Activated CD4-positive, alpha-beta T cell treated with anti-CD3 and anti-CD28 coated beads, Interleukin-10, Interleukin-2, amounts not matched to agents 100 ng/mL and 50 ng/mL, durations not matched to agents 16 hours and 8 hours (primary cell): ENCODE measurements around the gene TSPAN13.

ENCODE experiments used
- DNase-seq: peaks from one replicate; pipeline ENCODE4 v3.0.0-alpha.2; 2020

Gene TSPAN13

GRCh38 chr7:16753102-16753931 lies at the start of gene TSPAN13:
Gene TSPAN13, plus strand, starts transcription at chr7:16753755. Its CDS starts 213 bp downstream, at chr7:16753968.
- peak; percentile 83 for DNase-seq

- no peak for DNase-seq
These were observed 45.0 kb upstream of the TSPAN13 start for GRCh38 chr7:16708511-16708910.

- peak; percentile 36 for DNase-seq
These were observed 44.6 kb upstream of the TSPAN13 start for GRCh38 chr7:16708980-16709379.

GRCh38 chr7:16710651-16711050 lies 42.9 kb upstream of the TSPAN13 start:
- no peak for DNase-seq

- DNase-seq: peak; percentile 68
These were observed 41.8 kb upstream of the TSPAN13 start for GRCh38 chr7:16711730-16712129.

GRCh38 chr7:16712916-16713315 lies 40.6 kb upstream of the TSPAN13 start:
- peak; percentile 44 for DNase-seq

GRCh38 chr7:16715928-16716327 lies 37.6 kb upstream of the TSPAN13 start:
- no peak for DNase-seq

GRCh38 chr7:16718111-16718656 lies 35.4 kb upstream of the TSPAN13 start:
- no peak for DNase-seq

- no peak for DNase-seq
These were observed 33.9 kb upstream of the TSPAN13 start for GRCh38 chr7:16719699-16720098.

- DNase-seq: no peak
These were observed 32.0 kb upstream of the TSPAN13 start for GRCh38 chr7:16721541-16721940.

GRCh38 chr7:16724344-16724743 lies 29.2 kb upstream of the TSPAN13 start:
- no peak for DNase-seq

- DNase-seq: no peak
These were observed 27.4 kb upstream of the TSPAN13 start for GRCh38 chr7:16726189-16726588.

GRCh38 chr7:16727736-16728135 lies 25.8 kb upstream of the TSPAN13 start:
- no peak for DNase-seq

- no peak for DNase-seq
These were observed 24.7 kb upstream of the TSPAN13 start for GRCh38 chr7:16728811-16729210.

- no peak for DNase-seq
These were observed 24.0 kb upstream of the TSPAN13 start for GRCh38 chr7:16729541-16729940.

GRCh38 chr7:16730937-16731336 lies 22.6 kb upstream of the TSPAN13 start:
- no peak for DNase-seq

- no peak for DNase-seq
These were observed 20.7 kb upstream of the TSPAN13 start for GRCh38 chr7:16732828-16733227.

- no peak for DNase-seq
These were observed 19.3 kb upstream of the TSPAN13 start for GRCh38 chr7:16734148-16734726.

- no peak for DNase-seq
These were observed 18.5 kb upstream of the TSPAN13 start for GRCh38 chr7:16735020-16735419.

GRCh38 chr7:16738011-16738688 lies 15.4 kb upstream of the TSPAN13 start:
- no peak for DNase-seq

GRCh38 chr7:16739863-16740622 lies 13.5 kb upstream of the TSPAN13 start:
- DNase-seq: peak; percentile 52

- DNase-seq: no peak
These were observed 13.0 kb upstream of the TSPAN13 start for GRCh38 chr7:16740623-16740953.

- DNase-seq: no peak
These were observed 12.6 kb upstream of the TSPAN13 start for GRCh38 chr7:16740996-16741395.
